HG02610 (cell line): Measurements from ENCODE around the gene AGBL1.

Source experiments
- ATAC-seq: cut with Tn5 transposase; IDR thresholded peaks from one replicate; pipeline ENCODE4 v1.9.1; 2021; ENCODE audit warnings: mild to moderate bottlenecking, moderate library complexity; ENCODE audit not compliant: unreplicated experiment

Gene AGBL1

GRCh38 chr15:86571873-86572272, 492.2 kb downstream of the AGBL1 start:
- ATAC-seq: no peak

GRCh38 chr15:86572368-86572841, 492.7 kb downstream of the AGBL1 start:
- no peak for ATAC-seq

- no peak for ATAC-seq
Measured at GRCh38 chr15:86573476-86573875, 493.8 kb downstream of the AGBL1 start.

DNA sequence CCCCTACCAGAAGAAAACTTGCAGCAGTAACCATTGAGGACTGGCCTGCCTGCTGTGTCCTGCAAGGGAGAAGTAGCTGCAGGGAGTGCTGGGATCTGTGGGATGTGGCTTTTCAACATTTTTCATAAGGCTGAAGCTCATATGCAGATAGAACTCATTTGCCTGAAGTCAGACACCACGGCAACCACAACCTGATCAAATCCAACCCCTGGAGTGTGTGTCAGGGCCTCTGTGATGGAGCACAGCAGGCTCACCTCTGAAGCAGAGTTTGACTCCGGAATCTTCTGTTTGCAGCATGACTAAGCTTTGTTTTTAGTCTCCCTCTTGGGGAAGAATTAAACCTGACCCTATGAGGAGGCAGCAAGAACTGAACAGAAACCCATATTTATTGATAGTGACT, 508.7 kb downstream of the AGBL1 start:
- no peak for ATAC-seq

DNA sequence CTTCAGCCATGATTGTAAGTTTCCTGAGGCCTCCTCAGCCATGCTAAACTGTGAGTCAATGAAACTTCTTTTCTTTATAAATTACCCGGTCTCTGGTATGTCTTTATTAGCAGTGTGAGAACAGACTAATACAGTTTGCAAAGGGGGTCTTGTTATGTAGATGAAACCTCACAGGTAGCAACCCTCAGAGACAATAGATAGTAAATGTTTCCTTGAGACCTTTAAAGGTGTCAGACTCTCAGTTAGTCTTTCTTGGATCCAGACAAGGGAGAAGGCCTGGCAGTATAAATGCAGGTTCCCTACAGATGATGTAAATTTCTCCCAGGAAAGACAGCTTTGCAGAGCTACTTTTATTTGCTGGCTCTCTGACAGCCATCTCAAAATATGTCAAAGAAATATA, 510.8 kb downstream of the AGBL1 start:
- no peak for ATAC-seq

- no peak for ATAC-seq
Measured at GRCh38 chr15:86591158-86591557, 511.5 kb downstream of the AGBL1 start.

DNA sequence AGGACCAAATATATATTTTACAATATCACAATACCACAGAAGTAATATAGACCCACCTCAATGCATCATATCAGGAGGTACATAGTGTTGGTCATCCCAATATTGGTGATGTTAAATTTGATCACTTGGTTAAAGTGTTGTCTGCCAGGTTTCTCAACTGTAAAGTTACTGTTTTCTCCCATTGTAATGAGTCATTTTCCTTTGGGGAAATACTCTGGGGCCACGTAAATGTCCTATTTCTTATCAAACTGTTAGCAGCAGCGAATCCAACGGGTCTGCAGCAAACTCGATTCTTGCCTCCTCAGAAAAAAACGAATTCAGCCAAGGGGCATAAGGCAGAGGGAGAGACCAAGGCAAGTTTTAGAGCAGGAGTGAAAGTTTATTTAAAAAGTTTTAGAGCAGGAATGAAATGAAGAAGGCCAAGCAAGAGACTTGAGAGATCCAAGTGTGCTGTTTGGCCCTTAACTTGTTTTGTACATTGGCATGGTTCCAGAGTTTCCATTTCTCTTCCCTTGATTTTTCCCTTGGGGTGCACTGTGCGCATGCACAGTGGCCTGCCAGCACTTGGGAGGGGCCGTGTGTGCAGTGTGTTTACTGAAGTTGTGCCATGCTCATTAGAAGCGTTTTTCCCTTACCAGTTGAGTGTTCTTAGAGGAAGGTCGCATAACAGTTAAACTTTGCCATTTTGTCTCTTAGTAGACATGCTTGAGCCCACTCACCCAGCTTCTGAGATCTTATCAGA, 512.5 kb downstream of the AGBL1 start:
- ATAC-seq: no peak

- ATAC-seq: no peak
Measured at GRCh38 chr15:86595741-86596140, 516.1 kb downstream of the AGBL1 start.

GRCh38 chr15:86603466-86603865, 523.8 kb downstream of the AGBL1 start:
- ATAC-seq: no peak

DNA sequence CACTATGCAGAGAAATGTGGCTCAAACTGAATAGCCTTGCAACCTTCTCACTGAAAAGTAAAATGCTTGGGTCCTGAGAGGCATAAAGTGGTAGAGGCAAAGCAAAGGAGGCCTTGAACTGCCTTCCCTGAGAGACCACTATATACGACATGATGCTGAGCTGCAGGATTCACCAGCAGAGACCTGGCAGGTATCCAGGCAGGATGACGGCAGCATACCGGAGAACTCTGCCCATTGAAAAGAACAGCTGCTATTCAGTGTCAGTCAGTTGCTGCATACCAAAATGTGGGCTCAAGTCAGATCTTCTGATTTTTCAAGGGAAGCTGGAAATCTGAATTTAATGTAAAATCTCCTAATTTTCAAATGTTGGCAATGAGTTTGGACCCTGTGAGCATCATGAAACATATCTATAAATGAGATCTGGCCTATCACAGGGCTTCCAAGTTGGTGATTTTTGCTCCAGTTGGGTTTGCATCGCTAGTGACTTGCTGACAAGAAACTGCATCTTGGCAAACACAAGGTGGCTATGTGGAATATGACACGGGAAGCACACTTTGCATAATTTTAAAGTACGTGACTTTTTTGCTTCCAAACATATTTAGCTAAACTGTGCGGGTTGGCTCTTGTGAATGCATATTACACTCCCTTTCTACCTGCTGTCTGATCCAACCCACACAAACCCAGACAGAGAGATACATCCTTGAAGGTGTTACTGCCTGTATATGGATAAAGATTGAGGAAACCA, 529.0 kb downstream of the AGBL1 start:
- no peak for ATAC-seq

GRCh38 chr15:86609275-86609674, 529.6 kb downstream of the AGBL1 start:
- no peak for ATAC-seq

DNA sequence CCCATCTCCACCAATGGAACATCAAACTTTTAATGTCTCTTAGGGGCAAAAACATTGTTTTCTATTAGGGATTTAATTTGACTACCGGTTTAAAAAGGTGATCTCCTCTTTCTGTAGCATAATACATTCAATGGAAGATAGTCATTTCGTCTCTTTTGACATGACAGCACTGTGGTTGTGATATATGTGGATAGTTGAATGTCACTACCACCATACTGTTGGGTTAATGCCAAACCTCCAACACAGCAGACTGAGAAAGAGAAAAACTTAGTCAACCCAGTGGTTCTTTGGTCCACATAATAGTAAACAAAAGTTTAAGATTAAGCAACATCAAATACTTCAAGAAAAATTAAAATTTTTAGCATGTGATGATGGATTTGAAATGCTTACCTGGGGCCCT, 530.4 kb downstream of the AGBL1 start:
- ATAC-seq: no peak

DNA sequence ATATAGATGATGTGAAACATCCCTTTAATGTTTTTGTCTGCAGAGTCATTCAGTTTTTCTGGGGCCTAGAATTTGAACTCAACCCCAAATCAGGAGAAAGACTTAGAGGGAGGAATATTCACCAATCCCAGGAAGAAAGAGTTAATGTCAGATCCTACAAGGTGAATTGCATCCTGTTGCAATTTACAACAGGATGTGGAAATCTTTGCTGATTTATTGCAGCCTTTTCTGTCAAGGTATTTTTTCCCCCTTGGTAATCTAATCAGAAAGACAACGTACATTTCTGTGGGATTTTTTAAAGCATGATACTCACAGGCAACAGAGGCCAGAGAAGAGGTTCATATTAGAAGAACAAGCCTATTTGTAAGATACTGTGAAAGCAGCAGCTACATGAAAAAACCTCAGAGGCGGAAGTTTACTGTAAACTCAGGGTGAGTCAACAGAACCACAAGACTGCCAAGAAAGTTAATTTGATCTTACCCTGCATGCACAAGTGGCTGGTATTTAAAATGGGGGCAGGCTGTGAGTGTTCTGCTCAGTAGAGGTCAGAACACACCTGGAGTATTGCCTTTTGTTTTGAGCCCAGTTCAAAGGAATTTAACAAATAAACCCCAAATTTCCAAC, 531.9 kb downstream of the AGBL1 start:
- no peak for ATAC-seq

DNA sequence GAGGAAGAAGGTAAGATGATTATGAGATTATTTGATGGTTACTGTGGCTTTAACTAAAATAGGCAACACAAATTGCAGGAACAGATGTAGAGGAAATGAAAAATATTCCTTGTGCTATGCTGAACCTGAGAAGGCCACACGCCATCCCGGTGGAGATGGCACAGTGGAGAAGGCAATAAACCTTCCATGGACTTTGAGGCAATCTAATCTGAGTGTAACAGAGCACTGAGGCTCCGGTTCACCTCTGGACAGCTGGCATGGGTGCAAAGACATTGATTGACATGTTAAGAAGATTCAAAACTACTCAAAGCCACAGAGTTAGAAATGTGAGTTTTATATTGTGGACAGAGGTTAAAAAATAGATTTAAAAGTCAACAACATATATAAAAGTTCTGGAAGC, 535.7 kb downstream of the AGBL1 start:
- no peak for ATAC-seq

DNA sequence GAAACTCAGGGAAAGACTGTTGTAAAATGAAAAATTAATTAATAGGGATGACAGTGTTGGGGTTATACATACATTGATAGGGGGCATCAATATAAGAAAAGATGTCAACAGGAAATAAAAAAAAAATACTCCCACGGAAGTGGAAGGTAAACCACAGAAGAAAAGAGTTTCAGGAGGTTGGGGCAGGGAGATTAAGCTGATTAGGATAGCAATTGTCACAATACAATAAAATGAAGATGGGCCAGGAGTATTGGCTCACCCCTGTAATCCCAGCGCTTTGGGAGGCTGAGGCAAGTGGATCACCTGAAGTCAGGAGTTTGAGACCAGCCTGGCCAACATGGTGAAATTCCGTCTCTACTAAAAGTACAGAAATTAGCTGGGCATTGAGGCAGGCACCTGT, 536.1 kb downstream of the AGBL1 start:
- ATAC-seq: no peak

DNA sequence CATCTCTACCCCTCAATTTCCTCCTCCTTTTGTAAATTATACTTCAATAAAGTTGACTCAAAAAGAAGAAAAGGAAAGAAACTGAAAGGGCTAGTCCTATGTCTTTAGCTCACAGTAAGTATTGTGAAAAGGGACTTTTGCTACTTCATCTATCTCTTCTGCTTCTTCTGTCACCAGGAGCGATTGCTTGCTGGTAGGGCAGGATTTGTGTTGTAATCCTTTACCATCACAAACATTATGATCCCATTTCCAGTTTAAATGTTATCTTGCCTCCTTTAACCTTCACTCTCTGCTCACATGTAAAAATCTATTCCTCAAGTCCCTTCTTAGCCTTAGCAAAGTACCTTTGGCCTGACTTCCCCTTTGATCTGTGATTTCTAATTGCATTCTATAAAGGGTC, 537.1 kb downstream of the AGBL1 start:
- ATAC-seq: no peak

GRCh38 chr15:86620157-86620556, 540.5 kb downstream of the AGBL1 start:
- ATAC-seq: no peak

GRCh38 chr15:86620641-86621349, 541.1 kb downstream of the AGBL1 start:
- ATAC-seq: no peak

GRCh38 chr15:86623236-86623635, 543.6 kb downstream of the AGBL1 start:
- no peak for ATAC-seq

DNA sequence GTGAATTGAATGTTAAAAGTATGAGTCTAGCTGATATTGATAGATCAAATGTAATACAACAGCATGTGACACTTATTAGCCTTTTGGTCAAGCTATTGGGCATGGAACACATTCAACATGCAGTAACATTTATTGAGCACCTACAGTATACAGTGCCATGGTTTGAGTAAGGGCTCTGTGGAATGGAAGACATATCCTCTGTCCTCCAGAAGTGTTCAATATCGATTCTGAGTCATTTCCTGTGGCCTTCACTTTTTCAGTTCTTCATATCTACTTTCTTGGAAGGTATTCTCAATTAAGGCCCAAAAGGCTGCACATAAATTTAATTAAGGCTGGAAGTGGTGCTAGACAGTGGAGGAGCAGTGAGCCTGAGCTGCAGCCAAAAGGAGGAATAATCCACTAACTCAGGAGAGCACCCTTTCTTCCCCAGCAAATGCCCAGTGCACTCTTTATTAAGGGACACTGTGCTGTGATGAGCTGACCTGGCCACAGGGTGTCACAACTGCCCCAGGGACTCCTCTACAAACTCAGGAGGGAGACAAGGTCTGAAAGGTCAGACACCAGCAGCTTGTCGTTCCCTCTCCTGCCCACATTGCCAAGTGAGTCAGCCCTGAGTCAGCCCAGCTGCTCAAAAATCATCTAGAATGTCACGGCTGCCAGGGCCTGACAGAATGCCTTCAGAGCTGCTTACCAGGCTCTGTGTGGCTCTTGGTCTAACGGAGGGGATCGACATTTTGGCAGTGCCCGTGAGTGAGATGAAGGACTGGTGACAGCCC, 544.8 kb downstream of the AGBL1 start:
- ATAC-seq: no peak
